ENCODE data around the gene CCDC191. TPM values are rescaled to one million over a fixed set of nuclear protein-coding genes. Genes with fewer than 3 reads are reported as not detected.

Gene CCDC191
- total RNA-seq, 1 donor from 2014 or later, result 0.21 TPM

GRCh38 chr3:114086356-114086755, 30.0 kb upstream of the CCDC191 start:
- intact Hi-C loops (cut with DNase I), result no loop called here
- no peak for TF ChIP-seq CTCF (IDR thresholded peaks at IDR 0.05)
- no peaks in the 10 kb centered on the region for H3K4me1 ChIP-seq

GRCh38 chr3:114083112-114083511, 26.8 kb upstream of the CCDC191 start:
- Histone ChIP-seq H3K4me3 (no peak overlapping the region), H3K27me3 (no peaks in the 10 kb centered on the region), H3K27ac (no peak overlapping the region), H3K9me3 (no peaks in the 10 kb centered on the region), H3K4me1 (peaks cover 0 to 12% of the 10 kb centered on the region in 2 donors), H3K36me3 (peaks cover 5 to 48% of the 10 kb centered on the region in 2 donors)
- no peak for DNase-seq (ENCODE audit: low spot score in 2 of 2)
- TF ChIP-seq CTCF (IDR thresholded peaks at IDR 0.05), result no peak
- intact Hi-C loops (cut with DNase I), result no loop called here

More at GRCh38 chr3:114086356-114086755, 30.0 kb upstream of the CCDC191 start:
- DNase-seq (ENCODE audit: low spot score in 2 of 2), result no peak
- H3K9me3 ChIP-seq, result no peaks in the 10 kb centered on the region
- peaks cover 5 to 48% of the 10 kb centered on the region in 2 donors for H3K36me3 ChIP-seq
- H3K4me3 ChIP-seq, result no peak overlapping the region
- no peaks in the 10 kb centered on the region for H3K27me3 ChIP-seq
- no peak overlapping the region for H3K27ac ChIP-seq

- Histone ChIP-seq H3K27ac (peak overlapping the region; percentile 30 to 55), H3K36me3 (peaks cover 11 to 44% of the 10 kb centered on the region in 2 donors), H3K27me3 (no peaks in the 10 kb centered on the region), H3K4me3 (no peak overlapping the region), H3K4me1 (peaks cover 0 to 12% of the 10 kb centered on the region in 2 donors), H3K9me3 (no peaks in the 10 kb centered on the region)
- no peak for DNase-seq (ENCODE audit: low spot score in 2 of 2)
- intact Hi-C loops (cut with DNase I), result no loop called here
- TF ChIP-seq CTCF (IDR thresholded peaks at IDR 0.05), result no peak
These were observed 24.7 kb upstream of the CCDC191 start for GRCh38 chr3:114081037-114081436.

GRCh38 chr3:114080201-114080600, 23.9 kb upstream of the CCDC191 start:
- no peaks in the 10 kb centered on the region for H3K9me3 ChIP-seq
- no peaks in the 10 kb centered on the region for H3K27me3 ChIP-seq
- intact Hi-C loops (cut with DNase I), result no loop called here
- no peak for DNase-seq (ENCODE audit: low spot score in 2 of 2)
- H3K27ac ChIP-seq, result peak overlapping the region; percentile 55 to 65
- H3K36me3 ChIP-seq, result peaks cover 14 to 41% of the 10 kb centered on the region in 2 donors
- TF ChIP-seq CTCF (IDR thresholded peaks at IDR 0.05), result no peak
- no peak overlapping the region for H3K4me3 ChIP-seq
- peaks cover 0 to 12% of the 10 kb centered on the region in 2 donors for H3K4me1 ChIP-seq

- H3K4me3 ChIP-seq, result no peak overlapping the region
- no peak for TF ChIP-seq CTCF (IDR thresholded peaks at IDR 0.05)
These were observed 23.4 kb upstream of the CCDC191 start for GRCh38 chr3:114079761-114080160.

GRCh38 chr3:114078126-114078525, 21.8 kb upstream of the CCDC191 start:
- intact Hi-C loops (cut with DNase I), result no loop called here
- peaks cover 14 to 31% of the 10 kb centered on the region in 2 donors for H3K36me3 ChIP-seq
- H3K27ac ChIP-seq, result peak overlapping the region in 1 of 2 donors; percentile 16

More at GRCh38 chr3:114079761-114080160, 23.4 kb upstream of the CCDC191 start:
- Histone ChIP-seq H3K27ac (peak overlapping the region; percentile 55 to 65), H3K36me3 (peaks cover 14 to 37% of the 10 kb centered on the region in 2 donors), H3K27me3 (no peaks in the 10 kb centered on the region), H3K9me3 (no peaks in the 10 kb centered on the region), H3K4me1 (peaks cover 0 to 12% of the 10 kb centered on the region in 2 donors)
- DNase-seq (ENCODE audit: low spot score in 2 of 2), result no peak
- intact Hi-C loops (cut with DNase I), result no loop called here

More at GRCh38 chr3:114078126-114078525, 21.8 kb upstream of the CCDC191 start:
- Histone ChIP-seq H3K4me3 (no peak overlapping the region), H3K4me1 (peaks cover 0 to 12% of the 10 kb centered on the region in 2 donors), H3K9me3 (no peaks in the 10 kb centered on the region), H3K27me3 (no peaks in the 10 kb centered on the region)
- DNase-seq (ENCODE audit: low spot score in 2 of 2), result no peak
- no peak for TF ChIP-seq CTCF (IDR thresholded peaks at IDR 0.05)
